WERI-Rb-1 (cell line): ENCODE data around the gene MEG3.

Experiments
- DNase-seq: peaks from one replicate; pipeline ENCODE4 v3.0.0-alpha.2; 2020
- H3K27ac ChIP-seq: fragments of 250-450 bp; sonication (Bioruptor Pico); 2 replicates; pipeline ENCODE4 v1.5.1; 2020; ENCODE audit warnings: mild to moderate bottlenecking, moderate library complexity
- H3K27me3 ChIP-seq: fragments of 250-450 bp; sonication (Bioruptor Pico); 2 replicates; pipeline ENCODE4 v1.5.1; 2021; ENCODE audit warnings: mild to moderate bottlenecking, low read depth, moderate library complexity; ENCODE audit not compliant: insufficient read depth, severe bottlenecking
- H3K36me3 ChIP-seq: fragments of 250-450 bp; sonication (Bioruptor Pico); 2 replicates; pipeline ENCODE4 v1.5.1; 2020; ENCODE audit warnings: mild to moderate bottlenecking, moderate library complexity
- H3K4me3 ChIP-seq: 2 replicates; pipeline ENCODE4 v1.5.1; 2011; ENCODE audit warnings: low read depth, mild to moderate bottlenecking, control low read depth, low read length
- H3K9me3 ChIP-seq: fragments of 250-450 bp; sonication (Bioruptor Pico); 2 replicates; pipeline ENCODE4 v1.5.1; 2021; ENCODE audit warnings: mild to moderate bottlenecking, moderate library complexity; ENCODE audit not compliant: severe bottlenecking
- TF ChIP-seq, protein P1 (sequence below): IDR thresholded peaks from 2 replicates; pipeline ENCODE4 v1.5.1; 2011; ENCODE audit warnings: low read depth, mild to moderate bottlenecking, control low read depth, inconsistent platforms, low read length

MEG3 gene

GRCh38 chr14:100844846-100845245, 18.9 kb downstream of the MEG3 start:
- Histone ChIP-seq H3K4me3 (no peak overlapping the region), H3K27ac (no peak overlapping the region), H3K36me3 (no peaks in the 10 kb centered on the region), H3K9me3 (no peaks in the 10 kb centered on the region), H3K27me3 (no peaks in the 10 kb centered on the region)
- TF ChIP-seq, protein P1, sequence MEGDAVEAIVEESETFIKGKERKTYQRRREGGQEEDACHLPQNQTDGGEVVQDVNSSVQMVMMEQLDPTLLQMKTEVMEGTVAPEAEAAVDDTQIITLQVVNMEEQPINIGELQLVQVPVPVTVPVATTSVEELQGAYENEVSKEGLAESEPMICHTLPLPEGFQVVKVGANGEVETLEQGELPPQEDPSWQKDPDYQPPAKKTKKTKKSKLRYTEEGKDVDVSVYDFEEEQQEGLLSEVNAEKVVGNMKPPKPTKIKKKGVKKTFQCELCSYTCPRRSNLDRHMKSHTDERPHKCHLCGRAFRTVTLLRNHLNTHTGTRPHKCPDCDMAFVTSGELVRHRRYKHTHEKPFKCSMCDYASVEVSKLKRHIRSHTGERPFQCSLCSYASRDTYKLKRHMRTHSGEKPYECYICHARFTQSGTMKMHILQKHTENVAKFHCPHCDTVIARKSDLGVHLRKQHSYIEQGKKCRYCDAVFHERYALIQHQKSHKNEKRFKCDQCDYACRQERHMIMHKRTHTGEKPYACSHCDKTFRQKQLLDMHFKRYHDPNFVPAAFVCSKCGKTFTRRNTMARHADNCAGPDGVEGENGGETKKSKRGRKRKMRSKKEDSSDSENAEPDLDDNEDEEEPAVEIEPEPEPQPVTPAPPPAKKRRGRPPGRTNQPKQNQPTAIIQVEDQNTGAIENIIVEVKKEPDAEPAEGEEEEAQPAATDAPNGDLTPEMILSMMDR: no peak
- DNase-seq: no peak

DNA sequence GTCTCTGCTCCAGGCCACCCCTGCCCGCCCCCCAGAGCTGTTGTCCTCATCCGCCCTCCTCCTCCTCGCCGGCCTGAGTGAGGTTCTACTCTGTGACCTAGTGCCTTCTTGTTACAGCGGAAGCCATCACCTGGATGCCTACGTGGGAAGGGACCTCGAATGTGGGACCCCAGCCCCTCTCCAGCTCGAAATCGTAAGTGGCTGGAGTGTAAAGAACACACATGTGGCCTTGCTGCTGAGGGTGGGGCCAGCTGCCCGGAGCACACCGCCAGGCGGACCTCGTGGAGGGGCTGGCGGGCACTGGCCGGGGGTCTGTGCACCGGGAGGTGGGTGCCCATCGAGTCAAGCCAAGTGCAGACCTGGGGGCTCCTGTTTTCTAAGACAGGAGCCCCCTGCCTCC, 19.4 kb downstream of the MEG3 start:
- Histone ChIP-seq H3K36me3 (no peaks in the 10 kb centered on the region), H3K27ac (no peak overlapping the region), H3K27me3 (no peaks in the 10 kb centered on the region), H3K9me3 (no peaks in the 10 kb centered on the region), H3K4me3 (no peak overlapping the region)
- TF ChIP-seq, protein P1: no peak
- no peak for DNase-seq

DNA sequence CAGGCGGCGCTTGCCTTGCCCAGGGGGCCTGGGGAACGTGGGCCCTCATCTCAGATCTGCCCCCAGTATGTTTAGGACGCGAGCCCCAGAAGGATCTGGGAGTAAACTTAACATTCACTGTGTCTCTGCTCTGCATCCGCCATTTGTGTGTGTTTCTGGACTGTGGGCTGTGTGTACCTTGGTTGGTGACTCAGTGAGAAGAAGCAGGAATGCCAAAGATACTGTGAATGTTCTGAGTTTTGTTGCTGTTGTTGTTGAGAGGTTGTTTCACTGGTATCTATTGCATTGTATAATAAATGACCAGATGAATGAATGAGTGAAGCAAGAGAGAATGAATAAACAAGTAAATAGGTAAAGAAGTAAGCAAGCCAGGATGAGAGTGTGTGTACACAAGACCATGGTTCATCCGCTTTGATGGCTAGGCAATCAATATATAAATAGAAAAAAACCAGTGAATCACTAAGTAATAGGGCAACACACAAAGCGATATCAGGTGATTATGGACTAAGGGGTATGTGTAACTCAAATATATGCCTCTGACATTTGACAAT, 20.5 kb downstream of the MEG3 start:
- no peaks in the 10 kb centered on the region for H3K36me3 ChIP-seq
- H3K27me3 ChIP-seq: no peaks in the 10 kb centered on the region
- TF ChIP-seq, protein P1: no peak
- DNase-seq: no peak
- H3K27ac ChIP-seq: no peak overlapping the region
- H3K4me3 ChIP-seq: no peak overlapping the region
- H3K9me3 ChIP-seq: no peaks in the 10 kb centered on the region

- Histone ChIP-seq H3K27me3 (no peaks in the 10 kb centered on the region), H3K9me3 (no peaks in the 10 kb centered on the region), H3K36me3 (no peaks in the 10 kb centered on the region), H3K27ac (no peak overlapping the region), H3K4me3 (no peak overlapping the region)
- TF ChIP-seq, protein P1: no peak
- no peak for DNase-seq
Observed at GRCh38 chr14:100849115-100849781, 23.3 kb downstream of the MEG3 start.

- peak; percentile 64 for DNase-seq
- H3K9me3 ChIP-seq: no peaks in the 10 kb centered on the region
- H3K27me3 ChIP-seq: no peaks in the 10 kb centered on the region
- TF ChIP-seq, protein P1: peak; percentile 85
- H3K4me3 ChIP-seq: no peak overlapping the region
- H3K36me3 ChIP-seq: no peaks in the 10 kb centered on the region
- no peak overlapping the region for H3K27ac ChIP-seq
Observed at GRCh38 chr14:100850841-100851585, 25.1 kb downstream of the MEG3 start.
